Measurements from ENCODE around the gene ADAMTS20. TPM values are rescaled to one million over a fixed set of nuclear protein-coding genes. Genes with fewer than 3 reads are reported as not detected.

Gene ADAMTS20
- total and polyA plus RNA-seq, 7 donors, result not detected

DNA sequence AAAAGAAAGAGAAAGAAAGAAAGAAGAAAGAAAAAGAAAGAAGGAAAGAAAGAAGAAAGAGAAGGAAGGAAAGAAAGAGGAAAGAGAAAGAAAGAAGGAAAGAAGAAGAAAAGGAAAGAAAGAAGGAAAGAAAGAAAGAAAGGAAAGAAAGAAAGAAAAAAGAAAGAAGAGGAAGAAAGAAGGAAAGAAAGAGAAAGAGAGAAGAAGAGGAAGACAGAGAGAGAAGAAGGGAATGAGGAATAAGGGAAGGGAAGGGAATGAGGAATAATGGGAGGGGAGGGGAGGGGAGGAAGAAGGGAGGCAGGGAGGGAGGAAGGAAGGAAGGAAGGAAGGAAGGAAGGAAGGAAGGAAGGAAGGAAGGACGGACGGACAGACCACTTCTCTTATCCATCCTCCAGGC, 246.9 kb downstream of the ADAMTS20 start:
- no peak for DNase-seq
- no peaks in the 10 kb centered on the region for H3K27me3 ChIP-seq
- no peaks in the 10 kb centered on the region for H3K36me3 ChIP-seq
- 85 to 91% methylated on average over 2 of the region's 2 CpGs for WGBS, 2 donors
- H3K27ac ChIP-seq, result no peak overlapping the region
- no peak overlapping the region for H3K4me3 ChIP-seq
- intact Hi-C loops (cut with DNase I), result no loop called here
- TF ChIP-seq, protein P1, sequence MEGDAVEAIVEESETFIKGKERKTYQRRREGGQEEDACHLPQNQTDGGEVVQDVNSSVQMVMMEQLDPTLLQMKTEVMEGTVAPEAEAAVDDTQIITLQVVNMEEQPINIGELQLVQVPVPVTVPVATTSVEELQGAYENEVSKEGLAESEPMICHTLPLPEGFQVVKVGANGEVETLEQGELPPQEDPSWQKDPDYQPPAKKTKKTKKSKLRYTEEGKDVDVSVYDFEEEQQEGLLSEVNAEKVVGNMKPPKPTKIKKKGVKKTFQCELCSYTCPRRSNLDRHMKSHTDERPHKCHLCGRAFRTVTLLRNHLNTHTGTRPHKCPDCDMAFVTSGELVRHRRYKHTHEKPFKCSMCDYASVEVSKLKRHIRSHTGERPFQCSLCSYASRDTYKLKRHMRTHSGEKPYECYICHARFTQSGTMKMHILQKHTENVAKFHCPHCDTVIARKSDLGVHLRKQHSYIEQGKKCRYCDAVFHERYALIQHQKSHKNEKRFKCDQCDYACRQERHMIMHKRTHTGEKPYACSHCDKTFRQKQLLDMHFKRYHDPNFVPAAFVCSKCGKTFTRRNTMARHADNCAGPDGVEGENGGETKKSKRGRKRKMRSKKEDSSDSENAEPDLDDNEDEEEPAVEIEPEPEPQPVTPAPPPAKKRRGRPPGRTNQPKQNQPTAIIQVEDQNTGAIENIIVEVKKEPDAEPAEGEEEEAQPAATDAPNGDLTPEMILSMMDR (IDR thresholded peaks at IDR 0.05), result no peak
- TF ChIP-seq POLR2AphosphoS5 (IDR thresholded peaks at IDR 0.05), result no peak
- no peak for TF ChIP-seq EP300 (IDR thresholded peaks at IDR 0.05)
- TF ChIP-seq POLR2A (IDR thresholded peaks at IDR 0.05), result no peak
- no peaks in the 10 kb centered on the region for H3K4me1 ChIP-seq
- H3K9me3 ChIP-seq, result no peaks in the 10 kb centered on the region

Other genes starting within 250 kb of the ADAMTS20 start
- gene PUS7L, start 206.6 kb upstream of the ADAMTS20 start, total RNA-seq, result 10 to 100 TPM in 1 of 4 donors, 1 to 10 TPM in 3; 6.3 to 17.1 (median 8.9) TPM
- 1 to 10 TPM; 1.2 to 3.7 (median 3.5) TPM for gene PUS7L, start 206.6 kb upstream of the ADAMTS20 start, polyA plus RNA-seq
- 10 to 100 TPM; 24.5 to 34.3 (median 26.5) TPM for gene IRAK4, start 206.7 kb upstream of the ADAMTS20 start, total RNA-seq
- 10 to 100 TPM; 11.1 to 15.5 (median 11.4) TPM for gene IRAK4, start 206.7 kb upstream of the ADAMTS20 start, polyA plus RNA-seq